Islet of Langerhans (tissue), 1 donor: ENCODE measurements around the gene MBNL1.
"Not testable (repeated sequence)": the region's sequence is repeated elsewhere in the genome, so short reads cannot be mapped to it uniquely, and the experiment has no call there.

ENCODE experiments used
- FAIRE-seq: peaks from one replicate; lab custom pipeline; 2011; peaks lifted over from hg19 to GRCh38; lab: Jason Lieb, UNC

Gene MBNL1

GRCh38 chr3:152404976-152405375 lies 136.2 kb downstream of the MBNL1 start:
- no peak for FAIRE-seq

- peak; percentile 83 for FAIRE-seq
Measured at GRCh38 chr3:152405915-152406802, 137.4 kb downstream of the MBNL1 start.

GRCh38 chr3:152413240-152413639 lies 144.5 kb downstream of the MBNL1 start:
- peak; percentile 24 for FAIRE-seq

- peak; percentile 24 for FAIRE-seq
Measured at GRCh38 chr3:152416808-152417580, 148.3 kb downstream of the MBNL1 start.

GRCh38 chr3:152419748-152420147 lies 151.0 kb downstream of the MBNL1 start:
- FAIRE-seq = no peak

- no peak for FAIRE-seq
Measured at GRCh38 chr3:152421162-152421561, 152.4 kb downstream of the MBNL1 start.

- no peak for FAIRE-seq
Measured at GRCh38 chr3:152426393-152426792, 157.7 kb downstream of the MBNL1 start.

GRCh38 chr3:152428577-152428976 lies 159.8 kb downstream of the MBNL1 start:
- FAIRE-seq = no peak

- FAIRE-seq = no peak
Measured at GRCh38 chr3:152430223-152431002, 161.7 kb downstream of the MBNL1 start.

- no peak for FAIRE-seq
Measured at GRCh38 chr3:152434142-152434541, 165.4 kb downstream of the MBNL1 start.

- not testable (repeated sequence) for FAIRE-seq
Measured at GRCh38 chr3:152435210-152435609, 166.5 kb downstream of the MBNL1 start.

- FAIRE-seq = no peak
Measured at GRCh38 chr3:152436707-152437590, 168.2 kb downstream of the MBNL1 start.

GRCh38 chr3:152438181-152438580 lies 169.5 kb downstream of the MBNL1 start:
- no peak for FAIRE-seq

GRCh38 chr3:152438706-152439105 lies 170.0 kb downstream of the MBNL1 start:
- FAIRE-seq = peak; percentile 21

- not testable (repeated sequence) for FAIRE-seq
Measured at GRCh38 chr3:152440243-152440642, 171.5 kb downstream of the MBNL1 start.

- FAIRE-seq = no peak
Measured at GRCh38 chr3:152443212-152444023, 174.7 kb downstream of the MBNL1 start.

GRCh38 chr3:152444029-152444641 lies 175.4 kb downstream of the MBNL1 start:
- FAIRE-seq = peak; percentile 99

- FAIRE-seq = no peak
Measured at GRCh38 chr3:152445212-152445611, 176.5 kb downstream of the MBNL1 start.

- FAIRE-seq = no peak
Measured at GRCh38 chr3:152446495-152446894, 177.8 kb downstream of the MBNL1 start.

- no peak for FAIRE-seq
Measured at GRCh38 chr3:152447511-152447910, 178.8 kb downstream of the MBNL1 start.
